B cell (primary cell): ENCODE measurements around the gene TMEM151A. TPM values are rescaled to one million over a fixed set of nuclear protein-coding genes. Genes with fewer than 3 reads are reported as not detected.
A peak's percentile ranks its signal among the peaks of the same experiment; 100 is the strongest.

Source experiments
- ATAC-seq: fragments of 200-7000 bp; cut with Tn5 transposase; one replicate; pipeline ENCODE4 v1.10.0; 2021; ENCODE audit warnings: low read depth, mild to moderate bottlenecking, moderate number of reproducible peaks, moderate library complexity
- CTCF ChIA-PET: fragments of 350-600 bp; sonication (Branson Sonifier 250); formaldehyde crosslinking; loops from one replicate; lab custom pipeline; 2021; ENCODE audit warnings: antibody characterized with exemption, inconsistent platforms; lab: Charles Lee
- POLR2A ChIA-PET: fragments of 350-600 bp; sonication (Branson Sonifier 250); formaldehyde crosslinking; loops from one replicate; lab custom pipeline; 2021; ENCODE audit warnings: antibody characterized with exemption; lab: Charles Lee
- DNase-seq: peaks from one replicate; pipeline ENCODE4 v3.0.0; 2013
- H2AFZ ChIP-seq: 2 replicates; pipeline ENCODE4 v1.6.1; 2012; ENCODE audit warnings: mild to moderate bottlenecking, low read depth, low read length; ENCODE audit not compliant: insufficient read depth, poor library complexity, severe bottlenecking
- H3K27ac ChIP-seq, 2 donors: 1 replicate in 1 of 2; 2 replicates in 1 of 2; pipeline ENCODE4 v1.5.1; 2012 to 2013; ENCODE audit warnings: low read length in 2 of 2, mild to moderate bottlenecking in 2 of 2, moderate library complexity in 1 of 2
- H3K27me3 ChIP-seq, 4 experiments: fragments of 200-600 bp in 1 of 4; sonication (generic) in 1 of 4; replicated peaks in 1 of 4; 1 replicate in 2 of 4; 2 replicates in 2 of 4; pipeline versions ENCODE4 v1.6.1 to v1.7.0; 2013 to 2016; ENCODE audit warnings: low read length in 3 of 4, mild to moderate bottlenecking in 2 of 4, mixed read lengths in 1 of 4, moderate library complexity in 1 of 4; ENCODE audit not compliant: insufficient read depth in 4 of 4, control insufficient read depth in 3 of 4; ENCODE audit errors: control extremely low read depth in 1 of 4
- H3K36me3 ChIP-seq, 2 experiments: replicated peaks in 1 of 2; 1 replicate in 1 of 2; 2 replicates in 1 of 2; pipeline versions ENCODE4 v1.6.1 to v1.7.1; 2013; ENCODE audit warnings: low read length in 1 of 2; ENCODE audit not compliant: insufficient read depth in 2 of 2, control insufficient read depth in 1 of 2; ENCODE audit errors: control extremely low read depth in 1 of 2, extremely low read depth in 1 of 2
- H3K4me1 ChIP-seq, 2 donors: fragments of 200-600 bp in 1 of 2; sonication (generic) in 1 of 2; 1 replicate in 1 of 2; 2 replicates in 1 of 2; pipeline versions ENCODE4 v1.5.1 to v1.6.1; 2013 to 2017; ENCODE audit warnings: low read length in 2 of 2; ENCODE audit not compliant: control insufficient read depth in 2 of 2, insufficient read depth in 2 of 2
- H3K4me2 ChIP-seq: replicated peaks from 2 replicates; pipeline ENCODE3; 2012; ENCODE audit warnings: mild to moderate bottlenecking, low read depth, low read length; ENCODE audit not compliant: poor library complexity, severe bottlenecking
- H3K4me3 ChIP-seq, 5 experiments: fragments of 200-600 bp in 1 of 5; sonication (generic) in 1 of 5; 1 replicate in 3 of 5; 2 replicates in 2 of 5; pipeline versions ENCODE4 v1.5.1 to v1.7.0; 2011 to 2016; ENCODE audit warnings: low read length in 4 of 5, mild to moderate bottlenecking in 4 of 5, low read depth in 2 of 5, control low read depth in 1 of 5, moderate library complexity in 1 of 5; ENCODE audit not compliant: insufficient read depth in 1 of 5; ENCODE audit errors: control extremely low read depth in 1 of 5, extremely low read depth in 1 of 5
- H3K79me2 ChIP-seq: fragments of 200-600 bp; sonication (generic); one replicate; pipeline ENCODE4 v1.6.0; 2016; ENCODE audit warnings: low read length; ENCODE audit not compliant: control insufficient read depth, insufficient read depth
- H3K9ac ChIP-seq: fragments of 200-600 bp; sonication (generic); 2 replicates; pipeline ENCODE4 v1.6.1; 2017; ENCODE audit warnings: mild to moderate bottlenecking, low read length, moderate library complexity
- H3K9me3 ChIP-seq, 3 donors: one replicate each; pipeline versions ENCODE4 v1.6.1 to v1.7.1; 2013; ENCODE audit warnings: low read length in 2 of 3; ENCODE audit not compliant: control insufficient read depth in 2 of 3, insufficient read depth in 1 of 3; ENCODE audit errors: control extremely low read depth in 1 of 3
- H4K20me1 ChIP-seq: 2 replicates; pipeline ENCODE4 v1.6.0; 2012; ENCODE audit warnings: mild to moderate bottlenecking, low read length; ENCODE audit not compliant: insufficient read depth, control insufficient read depth, poor library complexity, severe bottlenecking
- H3K27ac Mint-ChIP-seq: one replicate; pipeline ENCODE4 v1.8.0; 2021; ENCODE audit warnings: mixed read lengths
- H3K27me3 Mint-ChIP-seq: one replicate; pipeline ENCODE4 v1.8.0; 2021; ENCODE audit warnings: mixed read lengths
- H3K4me1 Mint-ChIP-seq: one replicate; pipeline ENCODE4 v1.8.0; 2021; ENCODE audit warnings: mixed read lengths
- H3K4me3 Mint-ChIP-seq: one replicate; pipeline ENCODE4 v1.8.0; 2021; ENCODE audit warnings: mixed read lengths
- H3K9me3 Mint-ChIP-seq: one replicate; pipeline ENCODE4 v1.8.0; 2022; ENCODE audit warnings: mixed read lengths; ENCODE audit not compliant: insufficient read depth
- EZH2 ChIP-seq: IDR thresholded peaks from 2 replicates; pipeline ENCODE4 v1.6.1; 2012; ENCODE audit warnings: borderline replicate concordance, low read depth, mild to moderate bottlenecking, moderate library complexity, low read length; ENCODE audit not compliant: insufficient read depth, poor library complexity, severe bottlenecking
- WGBS: methylation state at CpG from one replicate; pipeline ENCODE4 v1.1.5; 2013; ENCODE audit warnings: missing lambda C conversion rate; ENCODE audit not compliant: insufficient coverage; 5-methylcytosine and 5-hydroxymethylcytosine counted together
- intact Hi-C: fragments of 100-400 bp; cut with micrococcal nuclease; formaldehyde crosslinking; loops from one replicate; pipeline ENCODE4 v1.10.0; 2022
- polyA plus RNA-seq: library from polyadenylated mRNA; depleted of rRNA; stranded (reverse); fragments of >200 nt; gene quantifications from 2 replicates; pipeline ENCODE4 v1.2.3, GENCODE V29; 2012
- total RNA-seq, 2 donors: library from RNA; stranded (reverse); fragments of 120-200 nt in 1 of 2; gene quantifications; 1 replicate in 1 of 2; 2 replicates in 1 of 2; pipeline versions ENCODE4 v1.2.3 to v1.2.4, GENCODE V29; 2013 to 2022
- TF ChIP-seq, protein P1 (sequence below): fragments of 200-600 bp; IDR thresholded peaks from one replicate; pipeline ENCODE4 v1.8.0; 2022; ENCODE audit warnings: antibody characterized with exemption, mild to moderate bottlenecking

Gene TMEM151A
- total and polyA plus RNA-seq, 2 donors (not counting 1 experiment from before 2014, with no cell fraction given): 0.17 to 1.1 TPM

DNA sequence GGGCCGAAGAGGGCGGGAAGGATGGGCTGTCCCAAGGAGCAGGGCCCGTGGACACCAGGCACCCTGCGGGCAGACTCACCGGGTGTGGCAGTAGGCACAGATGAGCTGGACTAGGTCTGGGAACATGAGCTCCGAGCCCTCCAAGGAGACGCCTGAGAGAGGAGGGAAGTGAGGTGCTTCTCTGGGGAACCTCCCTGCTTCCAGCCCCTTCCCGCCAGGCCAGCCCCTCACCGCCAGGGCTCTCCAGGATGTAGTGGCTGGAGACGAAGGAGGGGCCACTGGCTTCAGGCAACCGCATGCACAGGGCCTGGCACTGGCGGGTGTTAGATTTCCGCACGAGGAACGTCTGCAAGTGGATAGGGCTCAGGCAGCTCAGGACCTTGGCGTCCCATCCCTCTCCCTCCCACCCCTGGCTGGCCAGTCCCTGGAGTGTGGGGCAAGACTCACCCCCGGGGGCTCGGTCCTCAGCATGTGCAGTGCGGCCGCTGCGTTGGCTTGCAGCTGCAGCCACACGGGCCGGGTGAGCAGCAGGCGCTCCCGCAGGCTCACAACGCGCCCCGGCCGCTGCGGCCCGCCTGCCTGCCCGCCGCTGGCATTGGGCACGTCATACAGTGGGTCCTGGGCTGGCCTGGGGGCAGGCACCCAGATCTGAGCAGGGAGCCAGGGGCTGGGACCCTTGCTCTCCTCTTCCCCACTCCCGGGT is 44.0 kb downstream of the TMEM151A start:
- H3K27ac Mint-ChIP-seq: no peak overlapping the region
- Histone ChIP-seq H3K4me2 (peak overlapping the region; percentile 74), H4K20me1 (peaks cover 13% of the 10 kb centered on the region), H3K4me1 (peaks cover 15 to 25% of the 10 kb centered on the region in 2 donors), H3K4me3 (peak overlapping the region in 3 of 5 experiments; percentile 19 to 50 (median 42)), H3K27ac (no peak overlapping the region), H3K79me2 (no peaks in the 10 kb centered on the region), H3K9me3 (no peaks in the 10 kb centered on the region), H3K9ac (peak overlapping the region; percentile 42), H3K27me3 (peaks cover 0 to 9% (median 3%) of the 10 kb centered on the region in 4 experiments), H2AFZ (peak overlapping the region; percentile 33), H3K36me3 (peaks cover 0 to 33% of the 10 kb centered on the region in 2 experiments)
- ChIA-PET POLR2A (interaction anchor here (1.0 to 2.0 kb wide), 2 partner anchors 24 to 359 kb away, joined by 4 to 6 read pairs; no protein-coding TSS in a partner anchor), CTCF (interaction anchor here (0.5 to 3.0 kb wide), 5 partner anchors 9 to 53 kb away, joined by 3 to 24 read pairs (median 5); no protein-coding TSS in a partner anchor)
- peak; percentile 38 for DNase-seq
- H3K27me3 Mint-ChIP-seq: no peaks in the 10 kb centered on the region
- peak overlapping the region; percentile 84 for H3K4me3 Mint-ChIP-seq
- no peaks in the 10 kb centered on the region for H3K9me3 Mint-ChIP-seq
- H3K4me1 Mint-ChIP-seq: peaks cover 21% of the 10 kb centered on the region
- WGBS: 24% methylated on average over 35 of the region's 35 CpGs
- intact Hi-C loops: no loop called here
- no peak for ATAC-seq
- TF ChIP-seq, protein P1, sequence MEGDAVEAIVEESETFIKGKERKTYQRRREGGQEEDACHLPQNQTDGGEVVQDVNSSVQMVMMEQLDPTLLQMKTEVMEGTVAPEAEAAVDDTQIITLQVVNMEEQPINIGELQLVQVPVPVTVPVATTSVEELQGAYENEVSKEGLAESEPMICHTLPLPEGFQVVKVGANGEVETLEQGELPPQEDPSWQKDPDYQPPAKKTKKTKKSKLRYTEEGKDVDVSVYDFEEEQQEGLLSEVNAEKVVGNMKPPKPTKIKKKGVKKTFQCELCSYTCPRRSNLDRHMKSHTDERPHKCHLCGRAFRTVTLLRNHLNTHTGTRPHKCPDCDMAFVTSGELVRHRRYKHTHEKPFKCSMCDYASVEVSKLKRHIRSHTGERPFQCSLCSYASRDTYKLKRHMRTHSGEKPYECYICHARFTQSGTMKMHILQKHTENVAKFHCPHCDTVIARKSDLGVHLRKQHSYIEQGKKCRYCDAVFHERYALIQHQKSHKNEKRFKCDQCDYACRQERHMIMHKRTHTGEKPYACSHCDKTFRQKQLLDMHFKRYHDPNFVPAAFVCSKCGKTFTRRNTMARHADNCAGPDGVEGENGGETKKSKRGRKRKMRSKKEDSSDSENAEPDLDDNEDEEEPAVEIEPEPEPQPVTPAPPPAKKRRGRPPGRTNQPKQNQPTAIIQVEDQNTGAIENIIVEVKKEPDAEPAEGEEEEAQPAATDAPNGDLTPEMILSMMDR: no peak
- TF ChIP-seq EZH2: no peak
